VCaP (cell line): ENCODE results near the gene GLIS1.

ENCODE experiments used
- H3K27ac ChIP-seq: fragments of 450-650 bp; 2 replicates; pipeline ENCODE4 v1.5.1; 2017
- TF ChIP-seq, protein P1 (sequence below): fragments of 450-650 bp; conservative IDR thresholded peaks from 2 replicates; pipeline ENCODE4 v1.5.1; 2017; ENCODE audit warnings: mild to moderate bottlenecking, moderate library complexity

The GLIS1 gene

DNA sequence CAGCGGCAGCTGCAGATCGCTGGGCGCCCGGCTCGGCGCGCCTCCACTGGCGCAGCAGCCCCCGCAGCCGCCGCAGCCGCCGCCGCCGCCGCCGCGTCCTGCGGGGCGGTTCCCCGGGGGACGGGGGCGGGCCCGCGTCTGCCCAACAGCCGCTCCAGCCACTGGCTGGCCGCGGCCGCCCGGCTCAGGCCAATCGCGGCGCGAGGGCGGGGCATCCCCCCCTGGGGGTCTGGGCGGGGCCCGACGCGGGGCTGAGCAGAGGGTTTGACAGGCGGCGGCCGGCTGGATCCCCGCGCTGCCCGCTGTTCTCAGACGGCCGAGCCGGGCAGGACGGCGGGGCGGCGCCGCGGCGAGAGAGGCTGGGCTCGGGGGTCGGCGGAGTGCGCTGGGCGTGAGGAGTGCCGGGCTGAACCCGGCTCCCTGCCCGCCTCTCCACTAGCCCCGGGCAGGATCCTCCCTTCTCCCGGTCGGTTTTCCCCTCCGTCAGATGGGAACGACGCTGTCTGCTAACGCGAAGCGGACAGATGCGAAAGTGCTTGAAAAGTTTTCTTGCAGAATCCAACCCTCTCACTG, at the start of gene GLIS1:
Gene GLIS1 (minus strand): TSS at position 56 of the 573 bp plus-strand sequence. CDS start 1,100 bp downstream, outside the sequence.
- TF ChIP-seq, protein P1, sequence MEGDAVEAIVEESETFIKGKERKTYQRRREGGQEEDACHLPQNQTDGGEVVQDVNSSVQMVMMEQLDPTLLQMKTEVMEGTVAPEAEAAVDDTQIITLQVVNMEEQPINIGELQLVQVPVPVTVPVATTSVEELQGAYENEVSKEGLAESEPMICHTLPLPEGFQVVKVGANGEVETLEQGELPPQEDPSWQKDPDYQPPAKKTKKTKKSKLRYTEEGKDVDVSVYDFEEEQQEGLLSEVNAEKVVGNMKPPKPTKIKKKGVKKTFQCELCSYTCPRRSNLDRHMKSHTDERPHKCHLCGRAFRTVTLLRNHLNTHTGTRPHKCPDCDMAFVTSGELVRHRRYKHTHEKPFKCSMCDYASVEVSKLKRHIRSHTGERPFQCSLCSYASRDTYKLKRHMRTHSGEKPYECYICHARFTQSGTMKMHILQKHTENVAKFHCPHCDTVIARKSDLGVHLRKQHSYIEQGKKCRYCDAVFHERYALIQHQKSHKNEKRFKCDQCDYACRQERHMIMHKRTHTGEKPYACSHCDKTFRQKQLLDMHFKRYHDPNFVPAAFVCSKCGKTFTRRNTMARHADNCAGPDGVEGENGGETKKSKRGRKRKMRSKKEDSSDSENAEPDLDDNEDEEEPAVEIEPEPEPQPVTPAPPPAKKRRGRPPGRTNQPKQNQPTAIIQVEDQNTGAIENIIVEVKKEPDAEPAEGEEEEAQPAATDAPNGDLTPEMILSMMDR = no peak
- no peak within 1 kb of the TSS for H3K27ac ChIP-seq

DNA sequence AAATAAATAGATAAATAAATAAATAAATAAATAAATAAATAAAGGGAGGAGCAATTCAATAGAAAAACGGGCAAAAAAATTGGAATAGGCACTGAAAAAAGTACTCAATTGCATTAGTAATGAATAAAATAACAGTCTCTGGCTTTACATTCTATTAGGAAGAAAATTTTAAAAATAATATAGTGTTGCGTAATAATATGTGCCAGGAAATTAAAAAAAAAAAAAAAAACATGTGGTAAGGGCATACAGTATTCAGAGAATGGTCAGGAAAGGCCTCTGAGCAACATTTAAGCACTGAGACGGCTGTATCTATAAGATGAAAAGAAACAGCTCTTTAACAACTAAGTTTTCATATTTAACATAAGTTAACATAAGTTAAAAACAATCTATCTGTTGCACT, 48.7 kb upstream of the GLIS1 start:
- H3K27ac ChIP-seq = no peak overlapping the region
- TF ChIP-seq, protein P1 = no peak

DNA sequence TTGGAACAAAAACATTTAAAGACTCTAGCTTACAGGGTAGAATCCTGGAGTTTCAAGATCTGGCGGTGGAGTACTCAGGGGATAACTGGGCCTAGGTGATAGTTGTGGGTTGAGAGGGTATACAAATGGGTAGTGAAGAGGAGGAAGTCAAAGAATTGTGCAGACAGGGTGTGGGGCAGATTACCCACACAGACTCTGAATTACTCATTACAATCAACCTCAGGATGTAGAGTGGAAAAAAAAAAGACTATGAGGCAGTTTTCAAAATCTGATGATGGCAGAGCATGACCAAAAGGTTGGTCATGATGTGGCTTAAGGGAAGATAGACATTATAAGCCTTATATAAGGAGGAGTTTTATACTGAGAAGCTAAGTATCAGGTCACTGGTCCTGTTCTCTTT, 44.1 kb upstream of the GLIS1 start:
- TF ChIP-seq, protein P1 = no peak
- H3K27ac ChIP-seq = no peak overlapping the region

DNA sequence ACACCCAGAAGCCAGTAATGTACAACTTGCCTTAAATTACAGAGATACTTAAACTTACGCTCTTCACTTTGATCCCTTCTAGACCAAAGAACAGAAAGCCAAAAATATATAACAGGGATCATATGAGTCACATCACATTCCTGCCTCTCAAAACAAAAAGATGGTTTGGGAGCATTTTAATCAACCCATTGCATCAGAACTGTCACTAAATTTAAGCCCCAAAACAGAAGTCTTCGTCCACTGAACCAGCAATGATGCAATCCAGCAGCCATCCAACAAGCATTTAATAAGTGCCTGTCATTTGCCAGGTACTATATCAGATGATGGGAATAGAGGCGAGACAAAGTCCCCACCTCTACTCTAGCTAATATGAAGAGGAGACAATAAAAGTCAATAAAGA, 42.7 kb upstream of the GLIS1 start:
- TF ChIP-seq, protein P1 = no peak
- H3K27ac ChIP-seq = no peak overlapping the region

DNA sequence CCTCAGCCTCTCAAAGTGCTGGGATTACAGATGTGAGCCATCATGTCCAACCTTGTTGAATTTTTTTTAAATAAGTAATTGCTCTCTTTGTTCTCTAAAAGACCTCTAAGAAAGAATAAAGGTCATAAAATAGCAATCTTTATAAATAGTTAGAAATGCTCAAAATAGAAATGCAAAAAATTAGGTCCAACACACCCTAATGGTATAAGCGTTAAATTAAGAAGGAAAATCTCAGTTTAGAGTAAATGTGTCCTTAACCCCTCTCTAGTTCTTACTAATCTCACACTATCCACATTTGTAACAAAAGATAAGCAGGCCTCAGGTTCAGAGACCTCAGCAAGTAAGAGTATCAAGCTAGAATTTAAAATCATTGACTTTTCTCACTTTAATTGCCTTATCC, 38.3 kb upstream of the GLIS1 start:
- TF ChIP-seq, protein P1 = no peak
- H3K27ac ChIP-seq = no peak overlapping the region

DNA sequence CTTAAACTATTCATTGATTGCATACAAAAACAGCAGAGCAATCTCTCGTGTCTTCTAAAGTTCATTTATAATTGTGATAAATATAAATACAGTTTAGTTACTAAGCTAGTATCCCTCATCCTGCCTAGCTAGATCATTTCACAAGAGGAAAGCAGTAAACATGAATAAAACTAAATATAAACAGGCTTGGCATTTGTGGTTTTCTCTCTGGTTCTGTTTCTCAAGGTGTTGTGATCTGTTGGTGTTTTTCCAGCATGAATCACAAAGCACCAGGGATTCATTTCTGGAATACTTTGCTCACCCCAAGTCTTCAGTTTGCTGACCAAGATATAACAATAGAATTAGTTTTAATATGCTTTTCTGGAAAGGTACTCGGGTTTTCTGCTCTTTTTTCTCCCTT, 32.7 kb upstream of the GLIS1 start:
- TF ChIP-seq, protein P1 = no peak
- H3K27ac ChIP-seq = no peak overlapping the region

DNA sequence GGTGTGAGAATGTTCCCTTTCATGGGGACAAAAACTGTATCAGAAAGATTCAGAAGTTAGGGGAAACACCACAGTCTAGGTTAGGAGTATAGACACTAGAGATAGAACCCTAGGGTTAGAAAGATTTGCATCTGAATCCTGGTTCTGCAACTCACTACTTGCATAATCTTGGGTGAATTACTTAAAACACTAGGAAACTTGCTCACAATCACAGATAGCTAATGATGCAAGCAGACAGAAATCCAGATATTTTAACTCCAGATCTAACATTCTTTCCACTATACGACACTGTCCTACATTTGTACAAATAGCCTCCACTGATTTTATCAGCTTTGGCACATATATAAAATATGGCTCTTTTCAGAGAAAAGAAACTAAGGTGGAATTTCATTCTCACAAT, 30.8 kb upstream of the GLIS1 start:
- H3K27ac ChIP-seq = no peak overlapping the region
- TF ChIP-seq, protein P1 = no peak
